Endothelial cell of umbilical vein (primary cell): ENCODE measurements around the gene RO60. TPM values are rescaled to one million over a fixed set of nuclear protein-coding genes. Genes with fewer than 3 reads are reported as not detected.

Experiments used
- BruUV-seq: library from RNA; stranded (reverse); fragments of 400-500 nt; replicated peaks from 2 replicates; lab custom pipeline; 2021; lab: Mats Ljungman, UMichigan
- CTCF ChIA-PET: fragments of 300-600, 350-600 bp; sonication (Branson Sonifier 250); formaldehyde crosslinking; loops from one replicate; lab custom pipeline; 2021; ENCODE audit warnings: antibody characterized with exemption, inconsistent platforms; lab: Charles Lee
- POLR2A ChIA-PET: fragments of 300-600, 350-600 bp; sonication (Branson Sonifier 250); formaldehyde crosslinking; loops from one replicate; lab custom pipeline; 2021; ENCODE audit warnings: antibody characterized with exemption, inconsistent platforms; lab: Charles Lee
- DNase-seq: peaks from one replicate; pipeline ENCODE4 v3.0.0-alpha.2; 2011; ENCODE audit warnings: low read depth, low spot score
- FAIRE-seq: peaks from 2 replicates; lab custom pipeline; 2011; peaks lifted over from hg19 to GRCh38; lab: Jason Lieb, UNC
- H2AFZ ChIP-seq: 2 replicates; pipeline ENCODE4 v1.6.0; 2012; ENCODE audit warnings: low read depth, low read length, control low read depth, inconsistent platforms
- H3K27ac ChIP-seq: 2 replicates; pipeline ENCODE4 v1.5.1; 2011; ENCODE audit warnings: low read depth, mild to moderate bottlenecking, control low read depth, low read length, moderate library complexity; ENCODE audit not compliant: insufficient read depth
- H3K27me3 ChIP-seq, 2 experiments: 2 replicates each; pipeline versions ENCODE4 v1.6.0 to v1.6.1; 2011; ENCODE audit warnings: low read length in 2 of 2, mixed read lengths in 1 of 2; ENCODE audit not compliant: control insufficient read depth in 2 of 2, insufficient read depth in 2 of 2
- H3K36me3 ChIP-seq, 2 experiments: 2 replicates in 1 of 2; 3 replicates in 1 of 2; pipeline ENCODE4 v1.5.1; 2011; ENCODE audit warnings: low read length in 2 of 2, mild to moderate bottlenecking in 1 of 2, moderate library complexity in 1 of 2; ENCODE audit not compliant: control insufficient read depth in 2 of 2, insufficient read depth in 2 of 2; ENCODE audit errors: extremely low read depth in 1 of 2
- H3K4me1 ChIP-seq: 3 replicates; pipeline ENCODE4 v1.5.1; 2011; ENCODE audit warnings: mild to moderate bottlenecking, low read length; ENCODE audit not compliant: control insufficient read depth, insufficient read depth; ENCODE audit errors: extremely low read depth
- H3K4me2 ChIP-seq: 2 replicates; pipeline ENCODE4 v1.6.1; 2011; ENCODE audit warnings: low read length, control low read depth, mixed read lengths; ENCODE audit not compliant: insufficient read depth
- H3K4me3 ChIP-seq, 3 experiments: fragments of 200-600 bp in 1 of 3; sonication (generic), shearing (Covaris generic) in 1 of 3; replicated peaks in 1 of 3; 2 replicates each; pipeline ENCODE4 v1.5.1; 2011 to 2016; ENCODE audit warnings: control low read depth in 3 of 3, low read length in 3 of 3, mild to moderate bottlenecking in 2 of 3, inconsistent platforms in 1 of 3, low read depth in 1 of 3, moderate library complexity in 1 of 3; ENCODE audit not compliant: insufficient read depth in 1 of 3
- H3K79me2 ChIP-seq: 2 replicates; pipeline ENCODE4 v1.6.0; 2012; ENCODE audit warnings: low read length, inconsistent platforms; ENCODE audit not compliant: control insufficient read depth, insufficient read depth
- H3K9ac ChIP-seq: replicated peaks from 2 replicates; pipeline ENCODE3; 2011; ENCODE audit warnings: low read length, control low read depth; ENCODE audit not compliant: insufficient read depth; ENCODE audit errors: extremely low read depth
- H3K9me1 ChIP-seq: replicated peaks from 3 replicates; pipeline ENCODE4 v1.6.0; 2011; ENCODE audit warnings: mild to moderate bottlenecking, low read length; ENCODE audit not compliant: control insufficient read depth, insufficient read depth; ENCODE audit errors: extremely low read depth
- H3K9me3 ChIP-seq: replicated peaks from 2 replicates; pipeline ENCODE4 v1.5.1; 2012; ENCODE audit warnings: low read length, inconsistent platforms; ENCODE audit not compliant: control insufficient read depth, insufficient read depth
- H4K20me1 ChIP-seq: replicated peaks from 2 replicates; pipeline ENCODE3; 2011; ENCODE audit warnings: mild to moderate bottlenecking, low read length; ENCODE audit not compliant: control insufficient read depth, insufficient read depth; ENCODE audit errors: extremely low read depth
- CTCF ChIP-seq, 2 donors: IDR thresholded peaks; 1 replicate in 1 of 2; 2 replicates in 1 of 2; pipeline ENCODE4 v1.5.1; 2011; ENCODE audit warnings: low read length in 2 of 2, mild to moderate bottlenecking in 2 of 2, moderate library complexity in 2 of 2, control low read depth in 1 of 2, inconsistent platforms in 1 of 2, low read depth in 1 of 2; ENCODE audit not compliant: insufficient read depth in 1 of 2; ENCODE audit errors: extremely low read depth in 1 of 2
- EZH2 ChIP-seq: IDR thresholded peaks from 2 replicates; pipeline ENCODE4 v1.6.1; 2012; ENCODE audit warnings: borderline replicate concordance, low read depth, mild to moderate bottlenecking, moderate library complexity, low read length, inconsistent platforms; ENCODE audit not compliant: severe bottlenecking
- FOS ChIP-seq: IDR thresholded peaks from 2 replicates; pipeline ENCODE4 v1.6.1; 2011; ENCODE audit warnings: mild to moderate bottlenecking, low read length, moderate library complexity, borderline replicate concordance; ENCODE audit not compliant: insufficient read depth
- GATA2 ChIP-seq: IDR thresholded peaks from 2 replicates; pipeline ENCODE4 v1.7.0; 2011; ENCODE audit warnings: low read depth, mild to moderate bottlenecking, moderate library complexity, mixed read lengths, low read length; ENCODE audit not compliant: insufficient read length, insufficient read depth
- JUN ChIP-seq: IDR thresholded peaks from 2 replicates; pipeline ENCODE4 v1.6.1; 2011; ENCODE audit warnings: borderline replicate concordance, low read depth; ENCODE audit not compliant: insufficient read length, insufficient read depth
- MAX ChIP-seq: IDR thresholded peaks from 2 replicates; pipeline ENCODE4 v1.6.1; 2011; ENCODE audit not compliant: insufficient read depth, insufficient read length
- MYC ChIP-seq: IDR thresholded peaks from one replicate; pipeline ENCODE4 v1.6.1; 2011; ENCODE audit warnings: mild to moderate bottlenecking, low read depth, low read length
- POLR2A ChIP-seq: IDR thresholded peaks from 2 replicates; pipeline ENCODE4 v1.6.1; 2012; ENCODE audit warnings: low read depth, mild to moderate bottlenecking, control low read depth, low read length
- POLR2AphosphoS5 ChIP-seq: IDR thresholded peaks from 2 replicates; pipeline ENCODE4 v1.6.1; 2012; ENCODE audit warnings: low read depth, mild to moderate bottlenecking, control low read depth, low read length, moderate library complexity; ENCODE audit not compliant: insufficient read depth
- dilution Hi-C: fragments of 300-500 bp; cut with MboI; formaldehyde crosslinking; loops from one replicate; pipeline ENCODE4 v1.15.0; 2019; ENCODE audit warnings: low sequenced_read_pairs; ENCODE audit not compliant: extremely low pct_ligation_motif_present
- intact Hi-C: fragments of 100-400 bp; cut with micrococcal nuclease; formaldehyde crosslinking; loops from one replicate; pipeline ENCODE4 v1.10.0; 2022
- polyA plus RNA-seq, 4 experiments: library from polyadenylated mRNA; depleted of rRNA in 3 of 4; stranded (reverse) in 3 of 4; unstranded in 1 of 4; fragments of >200 nt; gene quantifications; 2 replicates each; pipeline versions ENCODE4 v1.2.1 to v1.2.3, GENCODE V29; 2011 to 2012; ENCODE audit warnings: missing spikeins in 1 of 4
- total RNA-seq: library from RNA; stranded (reverse); gene quantifications from 2 replicates; pipeline ENCODE4 v1.2.3, GENCODE V29; 2021

The RO60 gene
- total and polyA plus RNA-seq, 2 donors (not counting 3 experiments of a cell fraction or from before 2014, with no cell fraction given), result 11.1 to 60.3 TPM

GRCh38 chr1:193011406-193011805 is 48.0 kb upstream of the RO60 start:
- H3K27me3 ChIP-seq, result no peaks in the 10 kb centered on the region

More at GRCh38 chr1:193011406-193011805, 48.0 kb upstream of the RO60 start:
- no peak for DNase-seq
- dilution Hi-C loops, result loop anchor here (25.0 kb wide), 1 partner anchor 199 kb away; the partner anchor contains the start of gene RGS2
- CTCF ChIA-PET, result interaction anchor here (1.0 to 1.4 kb wide), 2 partner anchors 204 to 210 kb away, joined by 3 to 4 read pairs; no protein-coding TSS in a partner anchor
- TF ChIP-seq POLR2AphosphoS5, result no peak
- TF ChIP-seq POLR2A, result no peak
- TF ChIP-seq JUN, result no peak
- no peak for TF ChIP-seq FOS
- no peak for TF ChIP-seq GATA2
- no peak for TF ChIP-seq EZH2
- TF ChIP-seq MAX, result no peak
- no peak for TF ChIP-seq CTCF (IDR thresholded peaks at IDR 0.05; ENCODE audit: extremely low read depth in 1 of 2, insufficient read depth in 1 of 2, low read depth in 1 of 2, low read length in 2 of 2)
- TF ChIP-seq MYC, result no peak
- intact Hi-C loops, result loop anchor here (10.0 kb wide), 1 partner anchor 427 kb away; no protein-coding TSS in a partner anchor
- no peaks in the 10 kb centered on the region for H3K36me3 ChIP-seq
- H3K9me1 ChIP-seq, result no peaks in the 10 kb centered on the region
- H3K4me1 ChIP-seq, result peaks cover 5% of the 10 kb centered on the region
- H4K20me1 ChIP-seq, result no peaks in the 10 kb centered on the region
- no peaks in the 10 kb centered on the region for H3K79me2 ChIP-seq
- FAIRE-seq, result no peak
- no peak overlapping the region for H3K4me3 ChIP-seq
- H3K9me3 ChIP-seq, result no peaks in the 10 kb centered on the region
- no peak overlapping the region for H3K4me2 ChIP-seq
- POLR2A ChIA-PET, result no interaction called here
- BruUV-seq, result no TSS peak
- no peak overlapping the region for H3K27ac ChIP-seq
- H2AFZ ChIP-seq, result no peak overlapping the region
- no peak overlapping the region for H3K9ac ChIP-seq
